NCI-H146 treated with DMSO at 0.1 percent for 48 hours (cell line): ENCODE measurements around the gene LRP8.
"Not testable (repeated sequence)": the region's sequence is repeated elsewhere in the genome, so short reads cannot be mapped to it uniquely, and the experiment has no call there.

Experiments used
- DNase-seq: peaks from one replicate; lab custom pipeline; 2025; ENCODE audit not compliant: unreplicated experiment; lab: John Stamatoyannopoulos, UW

Gene LRP8

GRCh38 chr1:53285969-53286760 lies 41.7 kb downstream of the LRP8 start:
- no peak for DNase-seq

GRCh38 chr1:53285546-53285945 lies 42.3 kb downstream of the LRP8 start:
- no peak for DNase-seq

GRCh38 chr1:53284224-53285020 lies 43.4 kb downstream of the LRP8 start:
- no peak for DNase-seq

GRCh38 chr1:53283156-53283555 lies 44.7 kb downstream of the LRP8 start:
- DNase-seq: not testable (repeated sequence)

- no peak for DNase-seq
Observed at GRCh38 chr1:53281133-53281532, 46.7 kb downstream of the LRP8 start.

GRCh38 chr1:53280496-53280895 lies 47.4 kb downstream of the LRP8 start:
- no peak for DNase-seq

GRCh38 chr1:53279296-53280200 lies 48.3 kb downstream of the LRP8 start:
- DNase-seq: no peak

GRCh38 chr1:53278298-53278725 lies 49.6 kb downstream of the LRP8 start:
- no peak for DNase-seq

- DNase-seq: no peak
Observed at GRCh38 chr1:53277326-53277725, 50.5 kb downstream of the LRP8 start.

GRCh38 chr1:53276902-53277281 lies 51.0 kb downstream of the LRP8 start:
- no peak for DNase-seq

GRCh38 chr1:53276153-53276901 lies 51.5 kb downstream of the LRP8 start:
- DNase-seq: no peak

GRCh38 chr1:53275566-53275965 lies 52.3 kb downstream of the LRP8 start:
- DNase-seq: no peak

- no peak for DNase-seq
Observed at GRCh38 chr1:53274541-53275185, 53.2 kb downstream of the LRP8 start.

- no peak for DNase-seq
Observed at GRCh38 chr1:53274026-53274425, 53.8 kb downstream of the LRP8 start.

GRCh38 chr1:53273526-53273925 lies 54.3 kb downstream of the LRP8 start:
- DNase-seq: no peak

- DNase-seq: no peak
Observed at GRCh38 chr1:53272349-53272748, 55.5 kb downstream of the LRP8 start.

- no peak for DNase-seq
Observed at GRCh38 chr1:53271446-53272090, 56.3 kb downstream of the LRP8 start.

GRCh38 chr1:53270873-53271272 lies 57.0 kb downstream of the LRP8 start:
- DNase-seq: no peak

- no peak for DNase-seq
Observed at GRCh38 chr1:53270107-53270506, 57.8 kb downstream of the LRP8 start.

GRCh38 chr1:53267761-53268160 lies 60.1 kb downstream of the LRP8 start:
- no peak for DNase-seq
